ENCODE measurements around the gene POLR3E.

DNA sequence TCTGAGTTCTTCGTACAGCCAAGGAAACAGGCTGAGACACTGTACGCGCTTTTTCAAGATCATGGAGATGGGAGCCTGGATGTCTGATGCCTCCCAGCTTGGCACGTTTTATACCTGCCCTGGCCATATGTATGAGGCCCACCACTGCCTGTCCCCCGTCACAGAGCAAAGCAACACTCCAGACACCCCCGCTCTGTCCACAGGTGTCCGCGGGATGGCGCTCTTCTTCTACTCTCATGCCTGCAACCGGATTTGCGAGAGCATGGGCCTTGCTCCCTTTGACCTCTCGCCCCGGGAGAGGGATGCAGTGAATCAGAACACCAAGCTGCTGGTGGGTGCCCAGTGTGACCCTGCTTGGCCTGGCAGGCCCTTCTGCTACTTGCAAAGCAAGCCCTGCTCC, 39.8 kb upstream of the POLR3E start:
- no peak for TF ChIP-seq EZH2 (IDR thresholded peaks at IDR 0.05)
- TF ChIP-seq, protein P1, sequence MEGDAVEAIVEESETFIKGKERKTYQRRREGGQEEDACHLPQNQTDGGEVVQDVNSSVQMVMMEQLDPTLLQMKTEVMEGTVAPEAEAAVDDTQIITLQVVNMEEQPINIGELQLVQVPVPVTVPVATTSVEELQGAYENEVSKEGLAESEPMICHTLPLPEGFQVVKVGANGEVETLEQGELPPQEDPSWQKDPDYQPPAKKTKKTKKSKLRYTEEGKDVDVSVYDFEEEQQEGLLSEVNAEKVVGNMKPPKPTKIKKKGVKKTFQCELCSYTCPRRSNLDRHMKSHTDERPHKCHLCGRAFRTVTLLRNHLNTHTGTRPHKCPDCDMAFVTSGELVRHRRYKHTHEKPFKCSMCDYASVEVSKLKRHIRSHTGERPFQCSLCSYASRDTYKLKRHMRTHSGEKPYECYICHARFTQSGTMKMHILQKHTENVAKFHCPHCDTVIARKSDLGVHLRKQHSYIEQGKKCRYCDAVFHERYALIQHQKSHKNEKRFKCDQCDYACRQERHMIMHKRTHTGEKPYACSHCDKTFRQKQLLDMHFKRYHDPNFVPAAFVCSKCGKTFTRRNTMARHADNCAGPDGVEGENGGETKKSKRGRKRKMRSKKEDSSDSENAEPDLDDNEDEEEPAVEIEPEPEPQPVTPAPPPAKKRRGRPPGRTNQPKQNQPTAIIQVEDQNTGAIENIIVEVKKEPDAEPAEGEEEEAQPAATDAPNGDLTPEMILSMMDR (IDR thresholded peaks at IDR 0.05): no peak

All from neural progenitor cell (in vitro differentiated cells).